Measurements from ENCODE around the gene TBKBP1.
"Not testable (repeated sequence)": the region's sequence is repeated elsewhere in the genome, so short reads cannot be mapped to it uniquely, and the experiment has no call there.

Gene TBKBP1

DNA sequence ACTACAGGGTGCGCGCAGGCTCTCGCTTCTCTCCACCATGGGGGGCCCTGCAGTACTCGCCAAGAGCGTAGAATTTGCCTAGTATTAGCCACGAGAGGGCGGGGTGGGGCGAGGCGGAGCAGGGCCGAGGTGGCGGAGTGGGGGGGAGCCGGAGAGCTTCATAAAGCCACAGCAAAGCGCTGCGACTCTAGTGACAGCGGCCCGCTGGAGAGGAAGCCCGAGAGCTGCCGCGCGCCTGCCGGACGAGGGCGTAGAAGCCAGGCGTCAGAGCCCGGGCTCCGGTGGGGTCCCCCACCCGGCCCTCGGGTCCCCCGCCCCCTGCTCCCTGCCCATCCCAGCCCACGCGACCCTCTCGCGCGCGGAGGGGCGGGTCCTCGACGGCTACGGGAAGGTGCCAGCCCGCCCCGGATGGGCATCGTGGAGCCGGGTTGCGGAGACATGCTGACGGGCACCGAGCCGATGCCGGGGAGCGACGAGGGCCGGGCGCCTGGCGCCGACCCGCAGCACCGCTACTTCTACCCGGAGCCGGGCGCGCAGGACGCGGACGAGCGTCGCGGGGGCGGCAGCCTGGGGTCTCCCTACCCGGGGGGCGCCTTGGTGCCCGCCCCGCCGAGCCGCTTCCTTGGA, 39.2 kb downstream of the TBKBP1 start, which contains the start of gene TBX21:
TSS of gene TBX21 (plus strand) at position 190 of the 627 bp plus-strand sequence. CDS start at position 409, 219 bp downstream.
- peak; percentile 45 for DNase-seq

- DNase-seq = no peak
Observed at GRCh38 chr17:47733674-47734410, 39.9 kb downstream of the TBKBP1 start.

GRCh38 chr17:47735139-47735464, 41.1 kb downstream of the TBKBP1 start:
- no peak for DNase-seq

- no peak for DNase-seq
Observed at GRCh38 chr17:47735536-47736011, 41.6 kb downstream of the TBKBP1 start.

DNA sequence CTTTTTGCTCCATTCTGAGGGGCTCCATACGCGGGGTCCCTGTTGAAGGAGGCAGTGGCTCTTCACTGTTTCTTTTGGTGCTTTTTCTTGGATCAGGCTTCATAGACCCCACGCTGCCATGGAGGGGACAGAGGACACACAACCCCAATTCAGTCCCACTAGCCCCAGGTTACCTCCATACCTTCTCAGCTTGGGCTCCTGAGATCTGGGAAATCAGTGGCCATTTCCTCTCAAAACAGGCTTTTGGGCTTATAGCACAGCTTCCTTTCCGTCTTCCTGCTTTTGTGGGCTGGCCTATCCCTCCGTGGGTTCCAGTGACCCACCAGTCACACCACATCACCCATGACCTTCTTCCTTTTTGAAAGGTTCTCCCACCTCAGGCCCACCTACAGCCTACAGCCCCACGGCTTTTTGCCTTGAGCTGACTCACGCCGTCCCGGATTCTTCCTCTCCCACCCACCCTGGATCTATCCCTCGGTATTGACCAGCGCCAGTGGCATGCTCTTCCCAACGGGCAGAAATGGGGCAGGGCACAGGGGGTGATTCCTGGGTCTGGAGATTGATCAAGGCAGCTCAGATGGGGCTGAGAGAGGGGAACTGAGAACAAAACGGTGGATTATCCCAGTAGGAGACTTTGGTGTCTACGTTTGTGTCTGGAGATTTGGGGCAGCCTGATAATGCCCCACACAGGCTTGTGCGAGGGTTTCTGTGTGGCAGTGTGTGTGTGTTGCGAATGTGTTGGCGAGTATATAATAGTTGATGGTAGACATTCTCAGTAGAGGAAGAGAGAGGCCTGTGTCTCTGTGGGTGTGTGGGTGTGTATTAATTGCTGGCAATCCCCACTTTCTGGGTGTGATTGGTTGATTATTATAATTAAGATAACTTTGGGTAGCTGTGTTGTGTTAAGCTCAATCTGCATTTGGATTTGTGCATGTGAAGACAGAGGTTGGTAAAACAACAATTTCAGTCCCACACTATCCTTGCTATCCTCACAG, 42.8 kb downstream of the TBKBP1 start:
- DNase-seq = no peak

GRCh38 chr17:47738178-47738577, 44.2 kb downstream of the TBKBP1 start:
- no peak for DNase-seq

DNA sequence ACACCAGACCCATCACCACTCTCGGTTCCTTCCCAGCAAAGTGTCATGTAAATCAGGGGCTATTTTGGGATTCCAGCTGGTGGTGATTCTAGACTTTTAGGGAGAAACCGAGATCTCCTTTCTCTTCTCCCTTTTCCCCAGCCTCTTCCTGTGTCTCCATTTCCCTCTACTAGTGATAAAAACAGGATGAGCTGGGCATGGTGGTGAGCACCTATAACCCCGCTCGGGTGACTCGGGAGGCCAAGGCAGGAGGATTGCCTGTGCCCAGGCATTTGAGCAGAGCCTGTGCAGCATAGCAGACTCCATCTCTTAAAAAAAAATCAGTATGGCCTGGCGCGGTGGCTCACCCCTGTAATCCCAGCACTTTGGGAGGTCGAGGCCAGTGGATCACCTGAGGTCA, 45.2 kb downstream of the TBKBP1 start:
- no peak for DNase-seq

- not testable (repeated sequence) for DNase-seq
Observed at GRCh38 chr17:47739945-47740344, 46.0 kb downstream of the TBKBP1 start.

DNA sequence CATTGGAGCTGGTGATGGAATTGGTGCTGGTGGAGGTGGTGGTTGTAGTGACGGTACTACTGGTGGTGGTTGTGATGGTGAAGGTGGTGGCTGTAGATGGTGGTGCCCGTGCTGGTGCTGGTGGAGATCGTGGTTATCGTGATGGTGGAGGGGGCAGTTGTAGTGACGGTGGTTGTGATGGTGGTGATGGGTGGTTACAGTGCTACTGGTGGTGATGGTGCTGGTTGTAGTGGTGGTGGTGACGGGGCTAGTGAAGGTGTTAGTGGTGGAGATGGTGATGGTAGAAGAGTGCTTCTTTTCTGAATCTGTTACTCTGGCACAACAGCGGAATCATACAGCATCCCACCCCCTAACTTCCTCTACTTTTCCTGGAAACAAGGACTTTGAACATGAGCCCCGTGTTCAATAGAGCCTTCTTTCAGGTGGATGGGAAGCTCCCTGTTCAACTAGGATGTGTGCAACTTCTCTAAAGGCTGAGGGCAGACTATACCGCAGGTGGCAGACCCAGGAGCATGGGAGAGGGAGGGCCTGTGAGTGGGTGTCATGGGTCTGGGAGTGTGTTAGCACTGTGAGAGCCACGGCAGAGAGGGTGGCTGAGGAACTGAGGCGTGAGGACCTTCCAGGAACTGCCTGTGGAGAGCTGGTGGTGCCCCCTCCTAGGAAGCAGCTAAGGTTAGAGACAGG, 47.3 kb downstream of the TBKBP1 start:
- no peak for DNase-seq

GRCh38 chr17:47741793-47742145, 47.8 kb downstream of the TBKBP1 start:
- no peak for DNase-seq

DNA sequence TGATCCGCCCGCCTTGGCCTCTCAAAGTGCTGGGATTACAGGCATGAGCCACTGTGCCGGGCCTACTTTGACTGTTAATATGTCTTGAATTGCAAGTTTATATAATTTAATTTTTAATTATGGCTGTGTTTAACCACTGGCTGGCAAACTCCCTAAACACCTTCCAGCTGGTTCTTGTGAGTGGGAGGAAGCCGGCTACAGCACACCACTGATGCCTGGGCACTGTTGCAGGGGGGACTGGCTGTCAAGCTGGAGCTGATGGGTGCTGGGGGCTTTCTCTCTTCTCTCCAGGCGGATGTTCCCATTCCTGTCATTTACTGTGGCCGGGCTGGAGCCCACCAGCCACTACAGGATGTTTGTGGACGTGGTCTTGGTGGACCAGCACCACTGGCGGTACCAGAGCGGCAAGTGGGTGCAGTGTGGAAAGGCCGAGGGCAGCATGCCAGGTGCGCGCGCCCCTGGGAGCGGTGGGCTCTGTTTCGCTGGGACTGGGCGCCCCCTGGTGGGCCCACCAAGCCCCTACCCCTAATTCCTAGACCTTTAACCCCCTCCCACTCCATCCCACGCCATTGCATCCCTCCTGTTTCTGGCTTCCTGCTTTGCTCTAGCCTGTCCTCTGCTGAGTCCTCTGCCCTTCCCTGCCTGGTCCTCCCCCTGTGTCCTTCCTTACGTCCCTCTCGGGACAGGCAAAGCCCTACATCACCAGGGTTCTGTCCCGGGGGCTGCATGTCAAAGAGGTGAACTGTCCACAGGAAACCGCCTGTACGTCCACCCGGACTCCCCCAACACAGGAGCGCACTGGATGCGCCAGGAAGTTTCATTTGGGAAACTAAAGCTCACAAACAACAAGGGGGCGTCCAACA, 48.6 kb downstream of the TBKBP1 start:
- DNase-seq = peak; percentile 5

GRCh38 chr17:47744168-47745036, 50.4 kb downstream of the TBKBP1 start:
- no peak for DNase-seq

GRCh38 chr17:47745037-47745380, 51.0 kb downstream of the TBKBP1 start:
- no peak for DNase-seq

DNA sequence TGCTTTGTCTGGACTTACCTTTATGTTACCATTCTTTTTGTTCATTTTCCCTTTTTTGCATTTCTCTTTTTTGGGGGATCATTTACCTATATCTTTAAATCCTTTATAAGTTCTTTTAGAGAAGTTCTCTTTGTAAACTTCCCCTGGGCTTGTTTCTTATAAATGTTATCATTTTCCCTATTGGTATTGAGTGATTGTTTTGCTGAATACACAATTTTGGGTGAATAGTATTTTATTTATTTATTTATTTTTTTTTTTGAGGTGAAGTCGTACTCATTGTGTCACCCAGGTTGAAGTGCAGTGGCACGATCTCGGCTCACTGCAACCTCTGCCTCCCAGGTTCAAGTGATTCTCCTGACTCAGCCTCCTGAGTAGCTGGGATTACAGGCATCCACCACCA, 57.5 kb downstream of the TBKBP1 start:
- no peak for DNase-seq

DNA sequence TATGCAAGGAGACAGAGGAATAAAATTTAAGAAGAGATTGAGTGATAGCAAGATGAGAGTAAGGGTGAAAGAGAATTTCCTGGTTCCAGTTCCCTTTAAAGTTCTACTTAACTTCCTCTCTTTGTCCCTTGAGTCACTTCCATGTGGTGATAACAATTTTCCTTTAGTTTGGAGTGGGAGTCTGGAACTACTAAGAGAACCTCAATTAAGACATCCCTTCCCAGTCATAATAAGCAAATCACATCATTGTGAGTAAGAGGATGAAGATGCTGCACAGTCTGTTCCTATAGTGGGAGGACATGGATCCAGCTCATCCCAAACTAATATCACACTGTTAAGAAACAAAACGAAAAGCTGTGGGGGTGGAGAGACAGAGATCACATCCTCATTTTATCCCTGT, 63.4 kb downstream of the TBKBP1 start:
- DNase-seq = no peak

DNA sequence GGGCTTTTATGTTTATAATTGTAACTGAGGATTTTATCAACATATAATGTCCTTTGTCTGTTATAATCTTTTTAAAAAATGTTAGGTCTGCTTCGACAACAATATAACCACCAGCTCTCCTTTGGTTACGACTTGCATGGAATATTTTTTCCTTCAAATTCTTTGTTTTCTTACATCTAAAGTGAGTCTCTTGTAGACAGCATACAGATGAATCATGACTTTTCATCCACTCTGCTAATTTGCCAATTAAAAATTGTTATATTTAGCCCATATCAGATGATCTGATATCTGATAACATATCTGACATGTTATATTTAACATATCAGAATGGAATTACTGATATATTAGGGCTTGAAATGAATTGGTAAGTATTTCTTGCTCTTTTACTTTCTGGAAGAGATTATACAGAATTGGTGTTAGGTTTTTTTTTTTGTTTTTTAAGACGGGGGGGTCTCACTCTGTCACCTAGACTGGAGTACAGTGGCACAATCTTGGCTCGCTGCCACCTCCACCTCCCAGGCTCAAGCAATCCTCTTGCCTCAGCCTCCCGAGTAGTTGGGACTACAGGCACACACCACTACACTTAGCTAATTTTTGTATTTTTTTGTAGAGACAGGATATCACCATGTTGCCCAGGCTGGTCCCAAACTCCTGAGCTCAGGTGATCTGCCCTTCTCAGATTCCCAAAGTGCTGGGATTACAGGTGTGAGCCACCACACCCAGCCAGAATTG, 66.6 kb downstream of the TBKBP1 start:
- DNase-seq = no peak
